Tibial nerve (tissue), 3 donors: ENCODE results near the gene BAIAP2L2.

Experiments
- CTCF ChIP-seq, 5 experiments: fragments of 200-600 bp in 3 of 5; fragments of 450-650 bp in 2 of 5; sonication (generic) in 3 of 5; IDR thresholded peaks; one replicate each; pipeline ENCODE4 v1.5.1; 2016 to 2019; ENCODE audit warnings: antibody characterized with exemption in 5 of 5, mild to moderate bottlenecking in 3 of 5, moderate library complexity in 2 of 5
- POLR2A ChIP-seq, 2 donors: fragments of 450-650 bp; IDR thresholded peaks; one replicate each; pipeline ENCODE4 v1.6.1; 2017; ENCODE audit warnings: antibody characterized with exemption in 2 of 2, mild to moderate bottlenecking in 2 of 2, moderate library complexity in 2 of 2

- TF ChIP-seq CTCF (IDR thresholded peaks at IDR 0.05) = no peak
- no peak for TF ChIP-seq POLR2A (IDR thresholded peaks at IDR 0.05)
Measured at GRCh38 chr22:38109371-38110001, 998 bp downstream of the BAIAP2L2 start.
